Epidermal melanocyte (primary cell): ENCODE measurements around the gene TASP1.
A peak's percentile ranks its signal among the peaks of the same experiment; 100 is the strongest.
"Not testable (repeated sequence)": the region's sequence is repeated elsewhere in the genome, so short reads cannot be mapped to it uniquely, and the experiment has no call there.

Experiments used
- DNase-seq: peaks from one replicate; pipeline ENCODE4 v3.0.0; 2011; ENCODE audit warnings: low spot score; ENCODE audit not compliant: insufficient read length

TASP1 gene

GRCh38 chr20:13638496-13639149 lies at the start of gene TASP1:
Gene TASP1, minus strand, starts transcription at chr20:13638932. Its CDS starts 8,854 bp downstream, at chr20:13630078.
- peak; percentile 88 for DNase-seq

GRCh38 chr20:13687815-13688214 lies 49.1 kb upstream of the TASP1 start:
- DNase-seq: no peak

- DNase-seq: no peak
These were observed 46.9 kb upstream of the TASP1 start for GRCh38 chr20:13685623-13686022.

GRCh38 chr20:13684566-13685222 lies 46.0 kb upstream of the TASP1 start:
- DNase-seq: no peak

GRCh38 chr20:13683833-13684232 lies 45.1 kb upstream of the TASP1 start:
- no peak for DNase-seq

- no peak for DNase-seq
These were observed 42.8 kb upstream of the TASP1 start for GRCh38 chr20:13681248-13682125.

- DNase-seq: no peak
These were observed 40.2 kb upstream of the TASP1 start for GRCh38 chr20:13678944-13679343.

GRCh38 chr20:13677241-13677640 lies 38.5 kb upstream of the TASP1 start:
- no peak for DNase-seq

- no peak for DNase-seq
These were observed 38.0 kb upstream of the TASP1 start for GRCh38 chr20:13676682-13677081.

- no peak for DNase-seq
These were observed 34.0 kb upstream of the TASP1 start for GRCh38 chr20:13672690-13673089.

GRCh38 chr20:13671916-13672378 lies 33.2 kb upstream of the TASP1 start:
- no peak for DNase-seq

GRCh38 chr20:13671512-13671911 lies 32.8 kb upstream of the TASP1 start:
- no peak for DNase-seq

GRCh38 chr20:13670160-13670559 lies 31.4 kb upstream of the TASP1 start:
- no peak for DNase-seq

- DNase-seq: no peak
These were observed 27.1 kb upstream of the TASP1 start for GRCh38 chr20:13665709-13666395.

- DNase-seq: no peak
These were observed 22.4 kb upstream of the TASP1 start for GRCh38 chr20:13661070-13661685.

GRCh38 chr20:13659288-13659687 lies 20.6 kb upstream of the TASP1 start:
- DNase-seq: no peak

- DNase-seq: not testable (repeated sequence)
These were observed 19.3 kb upstream of the TASP1 start for GRCh38 chr20:13658060-13658459.

- no peak for DNase-seq
These were observed 18.1 kb upstream of the TASP1 start for GRCh38 chr20:13656721-13657368.

- no peak for DNase-seq
These were observed 15.8 kb upstream of the TASP1 start for GRCh38 chr20:13654463-13655023.

GRCh38 chr20:13650474-13650873 lies 11.7 kb upstream of the TASP1 start:
- no peak for DNase-seq
